Vagina (tissue), 2 donors: ENCODE measurements around the gene PSMA8.

Source experiments
- POLR2A ChIP-seq, 2 donors: fragments of 450-650 bp; IDR thresholded peaks; one replicate each; pipeline ENCODE4 v1.6.1; 2017; ENCODE audit warnings: antibody characterized with exemption in 2 of 2, mild to moderate bottlenecking in 2 of 2, moderate library complexity in 2 of 2
- TF ChIP-seq, protein P1 (sequence below), 3 experiments: fragments of 450-650 bp in 2 of 3; fragments of 200-600 bp in 1 of 3; sonication (generic) in 1 of 3; IDR thresholded peaks; one replicate each; pipeline ENCODE4 v1.5.1; 2017 to 2019; ENCODE audit warnings: antibody characterized with exemption in 3 of 3, mild to moderate bottlenecking in 2 of 3, moderate library complexity in 2 of 3

DNA sequence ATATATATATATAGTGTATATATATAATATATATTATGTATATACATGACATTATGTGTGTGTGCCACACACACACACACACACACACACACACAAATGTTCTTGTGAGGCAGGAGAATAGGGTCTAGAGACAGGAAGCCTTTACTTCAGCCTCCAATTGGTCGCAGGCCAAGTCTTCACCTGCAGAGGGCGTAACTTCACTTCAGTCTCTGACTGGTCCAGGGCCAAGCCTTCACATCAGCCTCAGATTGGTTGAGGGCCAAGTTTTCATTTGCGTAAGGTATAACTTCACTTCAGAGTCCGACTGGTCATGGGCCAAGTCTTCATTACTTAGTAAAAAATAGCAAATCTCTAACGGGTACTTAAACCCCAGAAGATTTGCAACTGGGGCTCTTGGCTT lies 30.1 kb upstream of the PSMA8 start:
- TF ChIP-seq POLR2A (IDR thresholded peaks at IDR 0.05), result no peak
- TF ChIP-seq, protein P1, sequence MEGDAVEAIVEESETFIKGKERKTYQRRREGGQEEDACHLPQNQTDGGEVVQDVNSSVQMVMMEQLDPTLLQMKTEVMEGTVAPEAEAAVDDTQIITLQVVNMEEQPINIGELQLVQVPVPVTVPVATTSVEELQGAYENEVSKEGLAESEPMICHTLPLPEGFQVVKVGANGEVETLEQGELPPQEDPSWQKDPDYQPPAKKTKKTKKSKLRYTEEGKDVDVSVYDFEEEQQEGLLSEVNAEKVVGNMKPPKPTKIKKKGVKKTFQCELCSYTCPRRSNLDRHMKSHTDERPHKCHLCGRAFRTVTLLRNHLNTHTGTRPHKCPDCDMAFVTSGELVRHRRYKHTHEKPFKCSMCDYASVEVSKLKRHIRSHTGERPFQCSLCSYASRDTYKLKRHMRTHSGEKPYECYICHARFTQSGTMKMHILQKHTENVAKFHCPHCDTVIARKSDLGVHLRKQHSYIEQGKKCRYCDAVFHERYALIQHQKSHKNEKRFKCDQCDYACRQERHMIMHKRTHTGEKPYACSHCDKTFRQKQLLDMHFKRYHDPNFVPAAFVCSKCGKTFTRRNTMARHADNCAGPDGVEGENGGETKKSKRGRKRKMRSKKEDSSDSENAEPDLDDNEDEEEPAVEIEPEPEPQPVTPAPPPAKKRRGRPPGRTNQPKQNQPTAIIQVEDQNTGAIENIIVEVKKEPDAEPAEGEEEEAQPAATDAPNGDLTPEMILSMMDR (IDR thresholded peaks at IDR 0.05), result no peak
